G401 (cell line): ENCODE data around the gene SLC35F3. TPM values are rescaled to one million over a fixed set of nuclear protein-coding genes. Genes with fewer than 3 reads are reported as not detected.
"Not testable (repeated sequence)": the region's sequence is repeated elsewhere in the genome, so short reads cannot be mapped to it uniquely, and the experiment has no call there.

Source experiments
- DNase-seq: peaks from one replicate; pipeline ENCODE4 v3.0.0-alpha.2; 2015; ENCODE audit warnings: low spot score
- in situ Hi-C: cut with HindIII; loops from 2 replicates; pipeline ENCODE4 v1.10.0; 2016; ENCODE audit warnings: low sequenced_read_pairs, mixed read lengths
- total RNA-seq: library from RNA; depleted of rRNA; stranded (reverse); fragments of >200 nt; shearing (Covaris generic); gene quantifications from 2 replicates; pipeline ENCODE4 v1.2.3, GENCODE V29; 2014

Gene SLC35F3
- total RNA-seq, 1 experiment from 2014 or later = not detected

DNA sequence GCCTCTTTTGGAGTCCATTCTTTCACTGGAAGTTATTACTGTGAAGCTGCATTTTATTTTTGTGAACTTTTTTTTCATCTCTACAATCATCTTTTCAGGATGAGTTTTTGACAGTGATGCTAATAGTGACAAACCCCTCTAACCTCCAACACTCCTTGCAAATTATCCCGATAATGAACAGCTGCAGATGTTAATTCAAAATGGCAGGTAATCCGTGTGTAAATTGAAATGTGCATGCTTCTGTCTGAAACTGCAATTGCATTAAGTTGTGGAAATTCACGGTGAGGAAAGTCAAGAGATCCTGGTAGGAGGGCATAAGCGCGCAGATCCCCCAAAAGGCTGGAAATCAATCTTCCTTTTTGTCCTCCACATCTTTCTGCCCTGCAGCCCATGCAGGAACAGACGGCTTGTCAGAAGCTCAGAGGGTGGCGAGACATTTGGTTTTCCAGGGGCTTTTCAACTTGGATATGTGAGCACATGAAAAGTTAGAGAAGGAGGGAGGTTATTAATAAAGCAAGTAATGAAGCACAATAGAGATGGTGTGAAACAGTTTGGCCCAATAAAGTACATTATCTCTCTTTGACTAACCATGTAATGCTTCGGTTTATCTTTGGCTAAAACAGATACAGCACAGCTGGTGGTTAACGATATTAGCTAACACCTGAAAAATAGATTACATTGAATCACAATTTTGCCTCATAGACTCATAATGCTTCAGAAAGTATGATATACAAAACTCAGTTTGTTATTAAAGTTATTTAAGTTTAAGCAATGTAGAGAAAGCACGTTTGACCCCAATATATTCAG, 325.3 kb downstream of the SLC35F3 start:
- no peak for DNase-seq
- in situ Hi-C loops = no loop called here

DNA sequence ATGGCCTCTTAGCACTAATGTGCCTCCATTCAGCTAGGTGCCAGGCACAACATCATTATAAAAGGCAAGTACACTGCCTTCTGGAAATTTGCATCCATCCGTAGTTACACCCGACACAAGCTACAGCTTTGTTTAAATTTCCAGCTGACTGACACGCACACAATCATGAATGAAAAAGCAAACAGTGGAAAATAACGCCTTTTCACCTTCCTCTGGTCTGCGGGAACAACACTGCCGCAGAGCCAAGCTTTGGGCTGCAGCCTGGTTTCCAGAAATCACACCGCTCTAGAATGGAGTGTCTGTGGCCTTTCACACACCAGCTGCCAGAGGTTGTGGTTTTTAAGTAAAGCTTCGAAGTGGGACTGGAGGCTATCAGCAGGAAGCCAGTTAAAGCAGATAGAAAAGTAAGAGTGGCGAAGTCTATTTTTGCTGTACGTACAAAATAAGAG, 326.0 kb downstream of the SLC35F3 start:
- in situ Hi-C loops = no loop called here
- no peak for DNase-seq

- in situ Hi-C loops = no loop called here
- no peak for DNase-seq
These were observed 326.8 kb downstream of the SLC35F3 start for GRCh38 chr1:234231061-234231892.

DNA sequence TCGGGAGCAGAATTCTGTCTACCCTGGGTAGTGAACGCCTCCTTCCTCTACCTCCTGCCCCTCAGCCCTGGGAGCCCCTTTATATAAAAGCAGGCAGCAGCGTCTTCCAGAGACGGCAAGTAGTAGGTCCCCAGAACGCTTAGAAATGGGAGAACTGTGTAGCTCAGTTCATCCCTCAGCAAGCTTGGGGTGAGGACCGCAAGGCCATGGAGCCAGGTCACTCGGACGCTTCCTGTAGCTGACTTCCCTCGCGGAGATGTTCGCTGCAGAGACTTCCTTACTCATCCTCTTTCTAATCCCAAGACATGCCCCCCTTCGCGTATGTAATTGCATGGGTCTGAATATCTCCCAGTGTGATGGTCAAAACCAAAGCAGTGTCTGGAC, 327.4 kb downstream of the SLC35F3 start:
- in situ Hi-C loops = no loop called here
- no peak for DNase-seq

DNA sequence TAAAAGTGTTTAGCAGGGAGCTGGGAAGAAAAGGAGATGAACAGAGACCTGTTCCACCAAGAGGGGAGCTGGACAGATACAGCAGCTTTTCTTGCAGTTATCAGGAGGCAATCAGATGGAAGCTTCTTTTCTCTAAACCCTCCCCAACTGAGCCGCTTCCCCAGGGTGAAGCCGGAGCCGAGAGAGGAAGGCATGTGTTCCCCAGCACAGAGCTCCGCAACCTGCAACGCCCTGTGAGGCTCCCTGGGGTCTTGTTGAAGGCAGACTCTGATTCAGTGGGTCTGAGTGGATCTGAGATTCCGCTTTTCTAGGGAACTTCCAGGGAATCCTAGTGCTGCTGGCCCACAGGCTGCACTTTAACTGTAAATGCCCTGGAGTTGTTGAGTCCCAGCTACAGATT, 329.7 kb downstream of the SLC35F3 start:
- in situ Hi-C loops = no loop called here
- DNase-seq = no peak

- no peak for DNase-seq
- in situ Hi-C loops = no loop called here
These were observed 331.0 kb downstream of the SLC35F3 start for GRCh38 chr1:234235434-234235881.

DNA sequence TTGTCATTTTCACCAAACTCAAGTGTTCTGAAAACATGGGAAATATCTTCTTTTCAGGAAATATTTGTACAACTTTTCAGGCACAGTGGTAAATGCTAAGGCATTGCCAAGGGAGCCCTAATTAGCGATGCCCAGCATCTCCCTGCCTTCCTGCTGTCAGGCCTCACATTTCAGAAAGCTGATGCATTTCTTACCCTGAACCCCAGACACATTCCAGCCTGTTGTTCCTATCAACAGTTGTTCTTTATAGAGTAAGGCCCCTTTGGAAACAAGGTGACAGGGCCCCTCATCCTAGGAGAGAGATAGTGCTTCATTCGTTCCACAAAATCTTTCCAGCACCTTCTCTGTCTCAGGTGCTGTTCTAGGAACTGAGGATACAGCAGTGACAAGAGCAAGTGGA, 332.9 kb downstream of the SLC35F3 start:
- no peak for DNase-seq
- in situ Hi-C loops = no loop called here

GRCh38 chr1:234238060-234238459, 333.6 kb downstream of the SLC35F3 start:
- no peak for DNase-seq
- in situ Hi-C loops = no loop called here

DNA sequence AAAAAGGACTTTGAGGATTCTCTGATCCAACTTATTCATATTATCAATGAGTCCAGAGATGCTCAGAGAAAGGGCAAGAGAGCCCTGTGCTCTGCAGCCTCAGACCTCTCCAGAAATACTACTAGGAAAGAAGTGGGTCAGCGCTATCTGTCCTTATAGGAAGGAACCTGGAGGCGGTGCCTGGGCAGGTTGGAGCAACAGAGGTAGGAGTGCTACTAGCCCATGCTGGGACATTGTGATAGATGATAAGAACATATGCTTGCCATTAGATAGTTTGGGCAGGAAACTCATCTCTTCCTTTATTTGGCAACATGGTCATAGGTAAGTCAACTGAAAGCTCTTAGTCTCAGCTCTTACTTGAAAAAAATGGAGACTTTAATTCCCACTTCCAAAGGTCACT, 335.0 kb downstream of the SLC35F3 start:
- in situ Hi-C loops = no loop called here
- no peak for DNase-seq

GRCh38 chr1:234239936-234240335, 335.5 kb downstream of the SLC35F3 start:
- in situ Hi-C loops = no loop called here
- no peak for DNase-seq

DNA sequence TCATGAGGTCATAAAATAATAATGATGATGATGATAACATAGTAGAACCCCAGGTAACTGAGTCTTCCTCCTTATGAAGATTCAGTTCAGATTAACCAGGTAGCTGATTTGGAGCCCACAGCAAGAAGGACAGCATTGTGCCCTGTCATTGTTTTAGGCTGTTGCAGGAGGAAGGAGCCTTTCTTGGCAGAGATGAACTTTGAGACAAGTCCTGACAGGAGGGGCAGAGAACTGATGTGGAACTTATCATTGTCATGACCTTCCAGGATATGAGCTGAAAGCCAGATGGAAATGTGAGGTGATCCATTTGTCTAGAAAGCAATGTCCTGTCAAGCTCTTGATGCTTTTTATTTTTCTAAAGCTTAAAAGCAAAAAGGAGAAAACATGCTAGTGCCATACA, 336.2 kb downstream of the SLC35F3 start:
- in situ Hi-C loops = no loop called here
- no peak for DNase-seq

DNA sequence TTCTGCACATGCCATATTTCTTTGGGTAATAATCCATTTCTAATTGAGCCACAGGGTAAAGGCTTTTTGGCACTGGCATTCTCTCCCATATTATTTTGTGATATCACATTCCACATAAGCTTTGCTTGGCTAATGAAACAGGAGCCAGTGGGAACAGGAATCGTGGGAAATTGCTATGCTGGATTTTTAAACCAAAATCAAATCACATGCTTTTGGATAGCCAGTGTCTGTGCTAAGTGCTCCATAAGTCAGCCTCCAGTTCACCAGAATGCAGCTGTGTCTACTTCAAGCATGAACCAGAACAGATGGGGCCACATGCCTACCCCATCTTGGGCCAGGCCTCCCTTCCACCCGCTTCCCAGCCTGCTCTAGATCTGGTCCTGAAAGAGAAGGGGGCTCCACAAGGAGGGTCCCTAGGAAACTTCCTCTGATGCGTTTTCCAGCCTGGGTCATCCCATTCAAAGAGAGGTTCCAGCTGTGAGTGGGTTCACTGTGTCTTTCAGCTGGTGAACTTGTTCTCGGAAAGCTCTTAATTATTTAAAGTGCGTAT, 337.5 kb downstream of the SLC35F3 start:
- DNase-seq = no peak
- in situ Hi-C loops = no loop called here

- DNase-seq = no peak
- in situ Hi-C loops = no loop called here
These were observed 339.2 kb downstream of the SLC35F3 start for GRCh38 chr1:234243521-234244260.

DNA sequence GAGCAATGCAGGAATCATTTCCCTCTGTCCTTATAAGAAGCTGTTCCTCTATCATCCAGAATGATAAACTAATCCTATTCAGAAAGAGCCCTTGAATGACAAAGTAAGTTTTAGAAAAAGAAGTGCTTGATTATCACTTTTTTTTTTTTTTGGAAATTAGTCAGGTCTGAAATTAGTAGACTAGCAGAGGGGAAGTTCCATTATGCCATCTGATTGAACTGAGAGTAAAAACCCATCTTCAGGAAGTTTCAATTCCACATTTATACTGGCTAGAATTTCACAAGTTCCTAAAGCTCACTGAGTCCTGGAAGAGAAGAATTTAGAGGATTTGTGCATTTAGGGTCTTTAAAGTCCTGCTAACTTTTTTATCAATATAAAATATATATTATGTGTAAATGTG, 340.0 kb downstream of the SLC35F3 start:
- in situ Hi-C loops = no loop called here
- no peak for DNase-seq

DNA sequence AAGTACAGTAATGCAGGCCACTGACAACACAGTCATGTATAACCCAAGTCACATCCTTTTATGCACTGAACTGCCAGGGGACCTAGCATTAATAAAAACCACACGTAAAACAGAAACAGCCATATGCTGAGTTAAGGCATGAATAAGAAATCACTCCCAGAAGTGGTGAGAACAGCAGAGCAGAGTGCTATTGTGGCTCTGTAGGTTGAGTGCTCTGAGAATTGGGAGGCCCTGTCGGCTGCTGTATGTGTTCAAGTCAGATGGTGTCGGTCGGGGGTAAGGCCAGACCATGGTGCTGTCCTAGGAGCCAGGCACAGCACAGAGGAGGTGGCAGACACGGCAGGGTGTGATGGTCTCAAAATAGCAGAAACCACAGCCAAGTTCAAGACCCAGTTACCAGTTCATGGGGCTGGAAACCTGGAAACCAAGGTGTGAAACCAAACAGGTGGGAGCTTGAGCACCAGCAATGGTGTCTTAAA, 342.2 kb downstream of the SLC35F3 start:
- no peak for DNase-seq
- in situ Hi-C loops = no loop called here

GRCh38 chr1:234247746-234248145, 343.3 kb downstream of the SLC35F3 start:
- DNase-seq, in situ Hi-C loops: not testable (repeated sequence)

DNA sequence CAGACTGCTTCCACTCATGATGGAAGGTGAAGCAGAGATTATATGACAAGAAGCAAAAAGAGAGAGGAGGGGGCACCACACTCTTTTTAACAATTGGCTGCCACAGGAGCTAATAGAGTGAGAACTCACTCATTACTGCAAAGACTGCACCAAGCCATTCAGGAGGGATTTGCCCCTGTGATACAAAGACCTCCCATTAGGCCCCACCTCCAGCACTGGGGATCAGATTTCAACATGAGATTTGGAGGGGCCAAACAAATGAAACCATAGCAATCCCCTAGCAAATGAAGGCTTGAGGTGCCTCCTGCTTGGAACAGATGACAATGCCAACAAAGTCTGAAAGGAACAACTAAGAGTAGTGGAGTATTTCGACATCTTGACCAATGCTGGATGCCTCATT, 346.3 kb downstream of the SLC35F3 start:
- in situ Hi-C loops = no loop called here
- DNase-seq = no peak

DNA sequence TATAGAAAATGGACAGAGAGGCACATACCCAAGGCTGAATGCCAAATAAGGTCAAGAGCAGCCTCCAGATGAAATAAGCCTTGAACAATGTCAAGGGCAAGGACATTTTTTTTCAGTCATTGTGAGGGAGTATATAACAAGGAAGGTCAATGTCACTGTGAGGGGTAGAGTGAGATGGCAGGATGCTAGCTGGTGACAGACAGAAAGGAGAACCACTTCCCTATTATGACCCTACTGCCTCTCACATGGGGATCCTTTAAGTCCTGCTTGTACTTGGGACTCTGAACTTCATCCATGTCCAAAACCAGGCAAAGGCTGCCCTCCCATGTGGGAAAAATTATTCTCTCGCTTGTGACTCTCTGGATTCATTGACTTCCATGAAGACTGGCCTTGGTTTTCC, 349.3 kb downstream of the SLC35F3 start:
- in situ Hi-C loops = no loop called here

GRCh38 chr1:234256359-234256758, 351.9 kb downstream of the SLC35F3 start:
- in situ Hi-C loops = no loop called here
- DNase-seq = no peak

More for the DNA sequence above, 349.3 kb downstream of the SLC35F3 start:
- no peak for DNase-seq
